Stimulated activated CD8-positive, alpha-beta memory T cell treated with anti-CD3 and anti-CD28 coated beads, Interleukin-12 subunit alpha, Interleukin-12 subunit beta, amount 100 ng/mL, for 4 hours (primary cell): ENCODE data around the gene CLEC19A.

Experiments used
- DNase-seq: peaks from one replicate; pipeline ENCODE4 v3.0.0-alpha.2; 2020; ENCODE audit warnings: low read depth

CLEC19A gene

DNA sequence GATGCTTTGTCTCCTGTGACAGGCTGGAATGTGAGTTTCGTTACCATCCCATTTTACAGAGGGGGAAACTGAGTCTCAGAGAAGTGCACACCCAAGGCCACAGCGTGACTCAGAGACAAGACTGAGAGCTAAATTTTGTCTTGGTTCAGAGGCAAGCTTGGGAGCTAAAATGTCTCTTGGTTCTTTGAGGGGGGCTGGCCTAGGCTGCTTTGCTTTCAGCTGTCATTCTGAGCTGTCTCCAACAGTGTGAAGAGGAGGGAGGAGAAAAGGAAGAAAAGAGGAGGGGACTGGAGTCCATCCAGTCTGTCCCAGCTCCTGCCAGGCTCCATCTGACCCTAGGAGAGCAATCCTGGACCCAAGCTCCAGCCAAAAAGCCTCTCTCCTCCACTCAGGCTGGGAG is at the start of gene CLEC19A:
TSS of gene CLEC19A (plus strand) at position 301 of the 400 bp plus-strand sequence. CDS start 121 bp downstream, outside the sequence.
- DNase-seq: no peak

DNA sequence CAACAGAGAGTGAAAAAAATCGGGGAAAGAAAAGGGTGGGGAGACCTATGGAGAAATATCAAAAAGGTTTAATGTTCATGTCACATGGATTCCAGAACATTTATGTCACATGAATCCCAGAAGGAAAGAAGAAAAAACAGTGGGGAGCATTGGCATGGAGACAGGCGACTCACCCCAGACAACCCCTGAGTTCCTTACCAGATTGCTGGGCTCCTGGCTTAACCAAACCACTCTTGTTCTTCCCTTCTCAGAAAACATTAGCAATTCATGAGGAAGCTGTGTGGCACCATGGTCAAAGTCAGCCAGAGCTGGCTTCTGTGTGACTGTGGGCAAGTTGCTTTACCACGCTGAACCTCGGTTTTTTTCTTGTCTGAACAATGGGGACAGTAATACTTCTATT is 49.6 kb upstream of the CLEC19A start:
- no peak for DNase-seq

DNA sequence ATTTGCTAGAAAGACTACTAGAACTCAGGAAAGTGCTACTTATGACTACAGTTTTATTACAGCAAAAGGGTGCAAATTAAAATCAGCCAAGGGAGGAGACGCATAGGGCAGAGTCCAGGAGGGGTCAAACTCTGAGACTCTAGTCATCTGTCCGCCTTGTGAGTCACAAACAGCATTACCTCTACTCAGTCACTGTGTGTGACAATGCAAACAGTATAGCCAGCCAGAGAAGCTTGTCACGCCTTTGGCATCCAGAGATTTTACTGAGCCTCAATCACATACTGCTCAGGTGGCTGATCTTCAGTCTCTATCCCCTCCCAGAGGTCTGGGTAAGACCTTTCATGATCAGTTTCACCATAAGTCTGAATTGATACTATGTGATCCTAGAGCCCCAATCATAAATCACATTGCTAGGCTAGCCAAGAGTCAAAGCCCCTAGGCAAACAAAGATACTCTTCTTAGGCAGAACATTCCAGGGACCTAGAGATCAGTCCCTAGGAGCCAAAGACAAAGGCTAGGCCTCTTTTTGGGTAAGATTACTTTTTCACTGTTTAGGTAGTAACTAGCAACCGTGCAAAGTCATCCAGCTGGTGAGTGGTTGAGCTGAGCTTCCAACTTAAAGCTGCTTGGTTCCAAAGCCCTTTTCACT is 48.8 kb upstream of the CLEC19A start:
- DNase-seq: no peak

DNA sequence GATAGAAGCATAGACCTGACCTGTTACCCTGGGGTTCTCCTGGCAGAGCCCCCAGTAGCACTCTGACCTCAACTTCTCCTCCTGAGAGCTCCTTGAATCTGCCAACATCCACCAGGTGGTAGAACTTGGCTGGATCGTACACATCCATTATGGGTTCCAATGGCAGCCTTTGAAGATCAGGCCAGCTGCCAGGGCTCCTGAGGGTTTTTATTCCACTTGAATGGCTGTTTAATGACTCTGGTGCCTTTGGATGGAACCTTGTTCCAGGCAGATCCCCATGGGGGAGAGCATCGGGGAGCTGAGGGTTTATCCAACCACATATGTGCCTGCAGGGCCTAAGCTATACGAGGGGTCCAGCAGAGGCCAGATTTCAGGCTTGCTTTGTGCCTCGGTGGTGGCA is 47.1 kb upstream of the CLEC19A start:
- DNase-seq: no peak

DNA sequence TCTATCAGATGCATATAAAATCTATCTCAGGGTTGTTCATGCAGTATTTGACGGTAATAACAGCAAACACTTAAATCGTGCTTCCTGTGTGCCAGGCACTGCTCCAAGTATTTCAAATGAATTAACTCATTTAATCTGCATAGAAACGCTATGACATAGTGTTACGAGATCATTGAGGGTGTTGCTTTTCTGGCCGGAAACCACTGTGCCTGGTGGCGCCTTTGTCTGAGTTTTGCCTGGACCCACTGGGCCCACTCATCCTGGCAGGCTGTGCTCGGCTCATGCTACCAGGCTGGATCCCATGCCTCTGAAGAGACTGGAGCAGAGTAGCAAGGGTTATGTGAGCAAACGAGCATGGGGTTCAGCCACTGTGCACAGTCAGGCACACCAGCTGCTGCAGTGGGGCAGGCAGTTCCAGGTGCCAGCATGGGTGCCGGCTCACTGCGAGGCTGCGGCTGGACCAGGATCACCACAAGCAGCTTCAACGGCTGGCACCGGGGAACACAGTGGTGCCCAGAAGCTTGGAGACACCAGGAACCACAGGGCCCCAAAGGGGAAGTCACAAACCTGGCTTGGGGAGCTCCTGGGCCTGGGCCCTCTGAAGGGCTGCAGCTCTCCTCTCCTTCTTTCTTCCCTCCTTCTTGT is 45.9 kb upstream of the CLEC19A start:
- DNase-seq: no peak

DNA sequence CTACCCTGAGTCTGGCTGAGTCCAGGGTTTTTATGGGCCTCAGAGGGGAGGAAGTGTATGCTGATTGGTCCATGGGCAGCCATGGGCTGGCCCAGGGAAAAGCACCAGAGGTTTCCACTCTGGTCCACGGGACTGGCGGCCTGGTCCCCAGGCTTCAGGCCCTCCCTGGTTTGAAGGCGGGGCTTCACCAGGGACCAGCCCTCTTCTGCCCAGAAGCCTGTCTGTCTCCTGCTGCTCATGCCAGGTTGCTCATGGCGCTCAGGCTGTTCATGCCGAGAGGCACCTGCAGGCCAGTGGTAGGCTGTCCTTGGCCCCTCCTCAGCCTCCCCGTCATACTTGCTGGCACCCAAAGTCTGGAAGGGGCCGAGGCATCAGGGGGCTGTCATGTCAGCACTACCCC is 45.0 kb upstream of the CLEC19A start:
- DNase-seq: no peak

DNA sequence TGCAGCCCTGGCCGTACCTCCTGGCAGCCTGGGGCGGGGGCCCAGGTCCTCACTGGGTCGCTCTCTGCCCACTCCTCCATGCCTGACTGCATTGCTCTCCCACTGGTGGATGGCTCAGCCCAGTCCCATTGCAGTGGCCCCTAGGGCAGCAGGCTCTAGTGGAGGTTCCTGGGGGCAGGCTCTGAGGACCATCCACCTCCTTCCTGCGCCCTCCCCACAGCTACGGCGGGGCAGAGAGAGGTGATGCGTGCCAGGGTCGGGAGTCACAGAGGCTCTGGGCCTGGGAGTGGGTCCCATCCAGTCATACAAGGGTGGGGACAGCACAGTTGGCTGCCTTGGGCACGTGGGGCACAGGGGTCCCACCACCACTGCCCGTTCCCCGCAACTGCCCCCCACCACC is 44.0 kb upstream of the CLEC19A start:
- DNase-seq: no peak

DNA sequence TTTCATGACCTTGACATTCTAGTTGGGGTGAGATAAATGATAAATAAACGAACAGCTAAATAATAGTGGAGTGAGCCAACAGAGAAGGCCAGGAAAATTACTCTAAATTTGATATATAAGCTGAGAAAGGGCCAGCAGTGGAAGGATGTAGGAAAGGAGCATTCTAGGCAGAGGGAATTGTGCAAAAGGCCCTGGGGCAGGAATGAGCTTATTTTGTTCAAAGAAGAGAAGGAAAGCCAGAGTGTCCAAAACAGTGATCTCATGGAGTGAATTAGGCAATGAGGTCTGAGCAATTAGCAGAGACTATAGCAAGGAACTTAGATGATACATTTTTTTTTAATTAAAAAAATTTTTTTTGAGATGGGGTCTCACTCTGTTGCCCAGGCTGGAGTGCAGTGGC is 43.3 kb upstream of the CLEC19A start:
- DNase-seq: no peak

DNA sequence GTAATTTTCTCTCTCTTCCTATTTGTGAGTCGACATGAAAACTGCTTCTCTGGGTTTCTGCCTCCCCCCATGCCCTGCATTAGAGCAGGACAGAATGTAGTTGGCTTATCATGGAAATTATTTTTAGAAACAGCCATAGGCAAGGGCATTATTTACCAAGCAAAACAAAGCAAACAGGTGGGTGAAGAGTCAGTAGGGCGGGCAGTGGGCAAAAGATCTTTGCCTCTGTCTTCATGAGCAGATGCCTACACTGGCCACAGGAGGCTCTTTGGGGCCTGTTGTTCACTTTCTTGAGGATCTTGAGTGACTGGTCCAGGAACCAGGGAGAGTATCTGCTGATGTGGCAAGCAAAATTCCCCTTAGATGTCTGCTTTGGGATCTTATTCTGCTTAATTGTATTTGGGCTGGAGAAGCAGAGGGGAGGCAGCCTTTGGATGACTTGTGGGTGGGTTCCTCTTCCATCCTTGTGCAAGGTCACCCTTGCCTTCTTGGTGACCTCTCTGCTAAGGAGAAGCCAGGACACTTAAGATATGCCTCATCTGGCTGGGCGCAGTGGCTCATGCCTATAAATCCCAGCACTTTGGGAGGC is 42.5 kb upstream of the CLEC19A start:
- DNase-seq: no peak

DNA sequence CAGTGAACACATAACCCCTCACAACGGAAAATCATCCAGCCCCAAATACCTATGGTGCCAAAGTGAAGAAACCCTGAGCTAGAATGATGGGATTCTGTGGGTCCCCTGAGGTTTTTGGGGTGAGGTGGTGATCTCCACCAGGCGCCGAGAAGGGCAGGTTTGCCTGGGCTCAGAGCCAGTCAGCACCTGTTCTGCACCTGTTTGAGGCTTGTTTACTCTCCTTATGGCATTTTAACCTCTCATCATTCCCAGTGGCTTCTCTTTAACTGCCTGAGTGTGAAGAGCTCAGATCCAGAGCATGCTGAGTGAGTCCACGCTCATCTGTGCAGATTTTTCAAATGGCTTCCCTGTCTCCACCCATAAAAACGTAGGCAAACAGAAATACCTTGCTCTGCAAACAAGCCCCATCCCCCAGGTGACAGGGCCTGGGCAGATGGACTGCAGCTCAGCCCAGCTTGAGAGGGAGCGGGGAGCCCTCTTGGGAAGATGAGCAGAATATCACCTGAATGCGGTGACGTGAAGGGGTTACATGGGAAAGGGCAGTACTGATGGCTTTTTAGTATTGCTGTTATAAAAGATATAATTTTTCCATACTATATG is 40.1 kb upstream of the CLEC19A start:
- no peak for DNase-seq

DNA sequence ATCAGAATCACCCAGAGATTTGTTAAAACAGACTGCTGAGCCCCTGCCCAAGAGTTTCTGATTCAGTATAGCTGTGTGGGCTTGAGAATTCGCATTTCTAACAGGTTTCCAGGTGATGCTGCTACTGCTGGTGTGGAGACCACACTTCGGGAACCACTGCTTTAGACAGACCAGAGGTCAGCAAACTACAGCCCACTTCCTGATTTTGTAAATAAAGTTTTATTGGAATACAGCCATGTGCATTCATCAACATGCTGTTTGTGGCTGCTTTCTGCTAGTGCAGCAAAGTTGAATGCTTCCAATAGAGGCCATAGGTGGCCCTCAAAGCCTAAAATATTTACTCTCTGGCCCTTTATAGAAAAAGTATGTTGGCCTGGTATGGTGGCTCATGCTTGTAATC is 32.6 kb upstream of the CLEC19A start:
- DNase-seq: no peak

DNA sequence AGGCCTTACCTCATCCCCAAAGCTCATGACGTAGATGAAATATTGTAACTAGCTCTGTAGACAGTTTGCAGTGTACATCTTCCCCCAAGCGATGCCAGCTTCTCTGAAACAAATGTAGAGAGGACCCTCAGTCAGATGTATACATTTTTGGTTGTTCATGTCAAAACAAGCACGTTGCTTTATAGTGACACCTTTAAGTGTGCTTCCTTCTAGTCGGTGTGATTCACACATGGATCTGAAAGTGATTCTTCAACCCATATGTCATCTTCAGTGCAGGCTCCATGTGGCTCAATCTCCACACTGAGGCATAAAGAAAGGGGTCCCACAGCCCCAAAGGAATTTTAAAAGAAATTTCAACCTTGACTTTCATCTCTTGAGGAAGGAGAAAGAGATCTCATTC is 30.9 kb upstream of the CLEC19A start:
- no peak for DNase-seq

DNA sequence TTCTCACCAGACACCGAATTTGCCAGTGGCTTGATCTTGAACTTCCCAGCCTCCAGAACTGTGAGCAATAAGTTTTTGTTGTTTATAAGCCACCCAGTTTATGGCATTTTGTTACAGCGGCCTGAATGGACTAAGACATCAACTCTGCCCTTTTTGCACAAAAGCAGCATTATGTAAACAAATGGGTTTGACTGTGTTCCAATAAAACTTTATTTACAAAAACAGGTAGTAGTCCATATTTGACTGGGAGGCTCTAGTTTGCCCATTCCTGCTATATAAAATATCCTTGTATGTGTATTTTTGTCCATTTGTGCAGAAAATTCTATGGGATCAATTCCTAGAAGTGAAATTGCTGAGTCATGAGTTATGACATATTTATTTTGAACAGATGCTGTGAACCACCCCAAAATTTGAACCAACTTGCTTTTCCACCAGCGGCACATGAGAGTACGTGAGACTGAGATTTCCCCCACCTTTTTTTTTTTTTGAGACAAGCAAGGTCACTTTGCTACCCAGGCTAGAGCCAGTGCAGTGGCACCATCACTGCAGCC is 21.3 kb upstream of the CLEC19A start:
- DNase-seq: no peak

DNA sequence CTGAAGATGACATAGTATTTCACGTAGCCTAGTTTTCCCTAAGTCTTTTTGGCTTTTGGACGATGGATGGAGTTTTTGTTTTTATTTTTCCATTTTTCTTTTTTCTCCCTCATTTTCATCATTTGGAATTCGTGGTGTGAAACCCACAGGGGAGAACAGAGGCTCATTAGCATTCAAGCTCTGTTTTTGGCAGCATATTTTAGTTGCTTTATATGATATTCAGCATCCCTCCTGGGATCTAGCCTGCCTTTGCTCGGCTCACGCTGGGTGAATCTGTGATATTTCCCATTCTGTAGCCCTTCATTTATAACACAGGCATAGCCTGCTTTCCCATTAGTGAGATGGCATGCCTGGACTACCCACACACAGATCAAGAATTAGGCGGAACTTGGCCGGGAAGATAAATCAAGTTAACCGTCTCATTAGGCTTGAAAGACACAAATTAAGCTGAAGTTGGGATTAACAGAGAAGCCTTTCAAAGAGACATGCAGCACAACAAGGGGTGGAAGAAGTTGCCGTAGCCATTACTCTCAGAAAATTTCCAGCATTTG is 20.1 kb upstream of the CLEC19A start:
- no peak for DNase-seq

DNA sequence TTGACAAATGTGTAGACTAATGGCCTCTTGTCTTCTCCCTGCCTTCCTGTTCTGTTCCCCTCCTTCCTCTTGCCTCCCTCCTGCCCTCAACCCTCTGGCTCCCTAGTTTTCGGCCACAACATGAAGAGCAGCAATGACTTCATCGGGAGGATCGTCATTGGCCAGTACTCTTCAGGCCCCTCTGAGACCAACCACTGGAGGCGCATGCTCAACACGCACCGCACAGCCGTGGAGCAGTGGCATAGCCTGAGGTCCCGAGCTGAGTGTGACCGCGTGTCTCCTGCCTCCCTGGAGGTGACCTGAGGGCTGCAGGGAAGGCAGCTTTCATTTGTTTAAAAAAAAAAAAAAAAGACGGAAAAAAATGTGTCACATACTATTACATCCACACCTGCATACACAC is 18.8 kb upstream of the CLEC19A start:
- no peak for DNase-seq

DNA sequence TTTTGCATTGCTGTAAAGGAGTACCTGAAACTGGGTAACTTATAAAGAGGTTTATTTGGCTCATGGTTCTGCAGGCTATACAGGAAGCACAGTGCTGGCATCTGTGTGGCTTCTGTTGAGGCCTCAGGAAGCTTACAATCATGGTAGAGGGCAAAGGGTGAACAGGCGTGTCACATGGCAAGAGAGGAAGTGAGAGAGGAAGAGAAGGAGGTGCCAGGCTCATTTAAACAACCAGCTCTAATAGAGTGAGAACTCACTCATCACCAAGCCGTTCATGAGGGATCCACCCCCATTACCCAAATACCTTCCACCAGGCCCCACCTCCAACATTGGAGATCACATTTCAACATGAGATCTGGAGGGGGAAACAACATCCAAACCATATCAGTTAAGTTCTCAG is 16.4 kb upstream of the CLEC19A start:
- no peak for DNase-seq

DNA sequence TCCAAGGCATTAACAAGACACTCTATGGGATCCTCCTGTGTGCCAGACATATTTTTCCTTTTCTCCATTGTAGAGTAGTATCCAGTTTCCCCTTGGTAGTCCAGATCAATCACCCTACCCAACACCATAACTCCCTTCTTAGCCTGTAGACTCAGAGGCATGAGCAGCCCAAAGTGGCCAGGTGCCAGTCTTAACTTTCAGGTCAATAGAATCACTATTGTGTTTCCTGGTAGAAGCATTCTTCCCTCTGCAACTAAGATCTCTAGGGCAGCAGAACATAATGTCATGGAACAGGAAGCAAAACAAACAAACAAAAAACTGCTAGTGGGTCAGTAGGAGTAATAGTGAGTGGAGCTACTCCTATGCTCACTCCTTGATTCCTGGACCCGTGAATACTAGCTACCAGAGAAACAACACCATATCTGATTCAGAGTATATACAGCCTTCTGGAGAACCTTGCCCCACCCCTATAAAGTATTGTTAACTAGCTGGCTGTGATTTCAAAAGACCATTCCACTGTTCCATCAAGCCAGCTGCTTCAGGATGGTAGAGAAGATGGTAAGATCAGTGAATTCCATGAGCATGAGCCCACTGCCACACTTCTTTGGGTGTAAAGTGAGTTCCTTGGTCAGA is 11.2 kb upstream of the CLEC19A start:
- no peak for DNase-seq

DNA sequence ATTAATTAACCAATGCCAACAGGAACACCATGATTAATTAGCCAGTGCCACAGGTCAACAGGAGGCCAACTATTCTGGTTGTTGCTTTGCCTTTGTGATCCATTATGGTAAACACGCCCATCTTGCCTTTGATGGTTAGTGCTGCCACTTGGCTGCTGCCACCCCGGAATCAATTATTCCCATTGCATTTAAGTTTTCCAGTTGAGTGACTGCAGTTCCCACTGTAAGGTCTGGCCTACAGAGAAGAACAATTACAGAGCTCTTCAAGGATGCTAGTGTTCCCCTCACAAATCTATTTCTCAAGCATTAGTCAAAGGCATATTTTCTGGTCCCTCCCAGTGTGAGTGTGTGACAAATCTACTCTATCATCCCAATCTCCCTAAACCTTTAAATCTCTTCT is 7.1 kb upstream of the CLEC19A start:
- DNase-seq: no peak

DNA sequence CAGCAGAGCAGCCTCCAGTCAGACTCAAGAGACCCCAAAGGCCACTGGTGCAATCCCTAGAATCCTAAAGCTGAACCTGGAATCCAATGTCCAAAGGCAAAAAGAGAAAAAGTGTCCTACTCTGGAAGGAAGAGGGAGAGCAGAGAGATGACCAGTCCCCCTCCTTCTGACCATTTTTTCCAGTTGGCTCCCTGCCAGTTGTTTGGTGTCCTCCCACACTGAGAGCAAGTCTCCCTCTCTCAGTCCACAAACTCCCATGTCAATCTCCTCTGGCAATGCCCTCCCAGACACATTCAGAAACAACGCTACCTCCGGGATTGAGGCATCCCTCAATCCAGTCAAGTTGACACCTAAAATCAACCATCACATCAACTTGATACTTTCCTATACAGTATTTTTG is 4.3 kb upstream of the CLEC19A start:
- DNase-seq: no peak

DNA sequence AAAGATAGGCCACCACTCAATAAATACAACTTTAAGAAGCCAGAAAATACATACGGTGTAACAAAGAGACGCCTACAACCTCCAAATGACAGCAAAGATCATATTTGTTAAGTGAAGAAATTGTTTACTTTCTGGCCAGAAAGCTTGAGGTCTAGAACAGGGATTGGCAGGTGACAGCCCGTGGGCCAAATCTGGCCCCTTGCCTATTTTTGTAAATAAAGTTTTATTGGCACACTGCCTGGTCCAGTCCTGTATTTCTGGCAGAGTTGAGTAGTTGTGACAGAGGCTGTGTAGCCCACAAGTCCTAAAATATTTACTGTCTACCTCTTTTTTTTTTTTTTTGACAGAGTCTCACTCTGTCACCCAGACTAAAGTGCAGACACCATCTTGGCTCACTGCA is 3.4 kb upstream of the CLEC19A start:
- DNase-seq: no peak

DNA sequence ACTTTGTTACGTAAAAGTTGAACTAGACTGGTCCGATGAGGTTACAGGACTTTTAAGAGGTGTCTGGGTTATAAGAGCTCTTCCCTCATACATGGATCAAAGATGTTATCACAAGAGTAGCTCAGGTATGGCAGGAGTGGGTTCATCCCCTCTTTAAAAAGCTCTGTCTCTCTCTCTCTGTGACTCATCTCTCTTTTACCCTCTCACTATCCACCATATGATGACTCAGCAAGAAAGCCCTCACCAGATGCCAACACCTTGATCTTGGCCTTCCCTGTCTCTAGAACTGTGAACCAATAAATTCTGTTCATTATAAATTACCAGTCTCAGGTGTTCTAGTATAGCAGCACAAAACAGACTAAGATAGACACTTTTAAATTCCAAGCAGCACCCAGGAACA is 1.9 kb upstream of the CLEC19A start:
- no peak for DNase-seq

DNA sequence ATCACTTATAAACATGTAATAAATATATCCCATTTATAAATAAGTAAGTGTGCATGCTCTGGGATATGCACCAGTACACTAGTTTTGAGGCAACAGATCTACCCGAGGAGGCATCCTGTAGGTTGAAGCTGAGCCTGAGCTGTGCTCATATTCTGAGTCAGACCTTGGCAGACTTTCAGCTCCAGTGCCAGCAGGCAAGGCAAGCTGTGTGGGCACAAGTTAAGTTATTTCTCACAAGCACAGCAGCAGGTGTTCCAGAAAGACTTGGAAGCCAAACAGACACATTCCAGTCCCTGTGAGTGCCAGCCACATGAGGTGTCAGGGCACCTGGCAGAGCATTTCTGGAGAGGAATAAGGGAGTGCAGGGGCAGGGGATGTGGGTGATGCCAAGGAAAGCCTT is 1.3 kb upstream of the CLEC19A start:
- DNase-seq: no peak
